Hepatocyte (in vitro differentiated cells): ENCODE data around the gene RFX7.

Experiments
- EZH2phosphoT487 ChIP-seq: fragments of 200-600 bp; sonication (generic); IDR thresholded peaks from one replicate; pipeline ENCODE4 v1.6.1; 2018; ENCODE audit warnings: antibody characterized with exemption, mild to moderate bottlenecking, low read depth, moderate library complexity; ENCODE audit not compliant: unreplicated experiment, severe bottlenecking
- TF ChIP-seq, protein P1 (sequence below): fragments of 200-600 bp; sonication (generic); IDR thresholded peaks from 2 replicates; pipeline ENCODE4 v1.5.1; 2016; ENCODE audit warnings: antibody characterized with exemption, mild to moderate bottlenecking; ENCODE audit not compliant: poor library complexity

DNA sequence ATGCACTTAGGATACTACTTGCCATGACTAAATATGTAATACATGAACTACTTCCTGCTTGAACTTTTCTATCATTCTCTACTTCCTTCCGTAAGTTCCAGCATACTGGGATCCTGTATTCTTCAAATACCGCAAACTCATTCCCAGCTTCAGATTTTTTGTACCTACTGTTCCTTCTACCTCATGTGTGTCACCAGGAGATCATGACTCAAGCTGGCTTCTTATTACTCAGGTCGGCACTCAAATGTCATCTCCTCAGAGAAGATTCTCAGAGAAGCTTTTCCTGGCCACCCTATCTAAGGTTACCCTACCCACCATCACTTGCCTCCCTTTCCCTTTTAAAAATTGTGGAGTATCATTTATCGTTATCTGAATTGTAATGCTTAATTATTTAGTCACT is 66.7 kb downstream of the RFX7 start:
- TF ChIP-seq, protein P1, sequence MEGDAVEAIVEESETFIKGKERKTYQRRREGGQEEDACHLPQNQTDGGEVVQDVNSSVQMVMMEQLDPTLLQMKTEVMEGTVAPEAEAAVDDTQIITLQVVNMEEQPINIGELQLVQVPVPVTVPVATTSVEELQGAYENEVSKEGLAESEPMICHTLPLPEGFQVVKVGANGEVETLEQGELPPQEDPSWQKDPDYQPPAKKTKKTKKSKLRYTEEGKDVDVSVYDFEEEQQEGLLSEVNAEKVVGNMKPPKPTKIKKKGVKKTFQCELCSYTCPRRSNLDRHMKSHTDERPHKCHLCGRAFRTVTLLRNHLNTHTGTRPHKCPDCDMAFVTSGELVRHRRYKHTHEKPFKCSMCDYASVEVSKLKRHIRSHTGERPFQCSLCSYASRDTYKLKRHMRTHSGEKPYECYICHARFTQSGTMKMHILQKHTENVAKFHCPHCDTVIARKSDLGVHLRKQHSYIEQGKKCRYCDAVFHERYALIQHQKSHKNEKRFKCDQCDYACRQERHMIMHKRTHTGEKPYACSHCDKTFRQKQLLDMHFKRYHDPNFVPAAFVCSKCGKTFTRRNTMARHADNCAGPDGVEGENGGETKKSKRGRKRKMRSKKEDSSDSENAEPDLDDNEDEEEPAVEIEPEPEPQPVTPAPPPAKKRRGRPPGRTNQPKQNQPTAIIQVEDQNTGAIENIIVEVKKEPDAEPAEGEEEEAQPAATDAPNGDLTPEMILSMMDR: no peak
- TF ChIP-seq EZH2phosphoT487: no peak
